ENCODE data around the gene MPHOSPH8. TPM values are rescaled to one million over a fixed set of nuclear protein-coding genes. Genes with fewer than 3 reads are reported as not detected.

MPHOSPH8 gene
- total RNA-seq, 1 donor from 2014 or later, result 22.9 TPM

- Mint-ChIP-seq H3K27me3 (ENCODE audit: low read depth, unreplicated experiment) (no peaks in the 10 kb centered on the region), H3K9me3 (ENCODE audit: unreplicated experiment) (no peaks in the 10 kb centered on the region), H3K4me3 (ENCODE audit: unreplicated experiment) (no peak overlapping the region), H3K4me1 (ENCODE audit: low read depth, unreplicated experiment) (no peaks in the 10 kb centered on the region), H3K27ac (ENCODE audit: unreplicated experiment) (no peak overlapping the region), H3K36me3 (ENCODE audit: low read depth, unreplicated experiment) (peaks cover 19% of the 10 kb centered on the region)
- Histone ChIP-seq H3K9me3 (ENCODE audit: insufficient read depth, low read depth, low read length) (no peaks in the 10 kb centered on the region), H3K27ac (ENCODE audit: low read depth, low read length) (no peak overlapping the region), H3K9ac (ENCODE audit: low read length) (no peak overlapping the region), H4K20me1 (ENCODE audit: insufficient read depth, low read length) (no peaks in the 10 kb centered on the region), H3K36me3 (ENCODE audit: insufficient read depth, low read length) (peaks cover 19% of the 10 kb centered on the region), H2AFZ (ENCODE audit: low read depth, low read length) (no peak overlapping the region), H3K4me2 (ENCODE audit: low read length) (no peak overlapping the region), H3K27me3 (ENCODE audit: insufficient read depth, low read length) (no peaks in the 10 kb centered on the region), H3K4me1 (ENCODE audit: insufficient read depth, low read length) (no peaks in the 10 kb centered on the region), H3K79me2 (ENCODE audit: insufficient read depth, low read length) (no peaks in the 10 kb centered on the region), H3K4me3 (ENCODE audit: insufficient read depth, low read depth, low read length) (no peak overlapping the region)
- no peak for DNase-seq (ENCODE audit: low read depth)
- TF ChIP-seq CTCF (IDR thresholded peaks at IDR 0.05; ENCODE audit: insufficient read depth, low read depth, low read length), result no peak
- TF ChIP-seq EZH2 (IDR thresholded peaks at IDR 0.05; ENCODE audit: insufficient read depth, low read length), result no peak
- no peak for FAIRE-seq
Observed at GRCh38 chr13:19661126-19661525, 27.7 kb downstream of the MPHOSPH8 start.

GRCh38 chr13:19661561-19661960 lies 28.1 kb downstream of the MPHOSPH8 start:
- Histone ChIP-seq H3K4me3 (ENCODE audit: insufficient read depth, low read depth, low read length) (no peak overlapping the region), H3K4me2 (ENCODE audit: low read length) (no peak overlapping the region), H3K4me1 (ENCODE audit: insufficient read depth, low read length) (no peaks in the 10 kb centered on the region), H3K27me3 (ENCODE audit: insufficient read depth, low read length) (no peaks in the 10 kb centered on the region), H2AFZ (ENCODE audit: low read depth, low read length) (no peak overlapping the region), H3K27ac (ENCODE audit: low read depth, low read length) (no peak overlapping the region), H4K20me1 (ENCODE audit: insufficient read depth, low read length) (no peaks in the 10 kb centered on the region), H3K36me3 (ENCODE audit: insufficient read depth, low read length) (peaks cover 22% of the 10 kb centered on the region), H3K9me3 (ENCODE audit: insufficient read depth, low read depth, low read length) (no peaks in the 10 kb centered on the region), H3K79me2 (ENCODE audit: insufficient read depth, low read length) (no peaks in the 10 kb centered on the region), H3K9ac (ENCODE audit: low read length) (no peak overlapping the region)
- FAIRE-seq (no peak), DNase-seq (ENCODE audit: low read depth) (no peak)
- Mint-ChIP-seq H3K36me3 (ENCODE audit: low read depth, unreplicated experiment) (peaks cover 19% of the 10 kb centered on the region), H3K27ac (ENCODE audit: unreplicated experiment) (no peak overlapping the region), H3K4me1 (ENCODE audit: low read depth, unreplicated experiment) (no peaks in the 10 kb centered on the region), H3K27me3 (ENCODE audit: low read depth, unreplicated experiment) (no peaks in the 10 kb centered on the region), H3K9me3 (ENCODE audit: unreplicated experiment) (no peaks in the 10 kb centered on the region), H3K4me3 (ENCODE audit: unreplicated experiment) (no peak overlapping the region)
- no peak for TF ChIP-seq CTCF (IDR thresholded peaks at IDR 0.05; ENCODE audit: insufficient read depth, low read depth, low read length)
- TF ChIP-seq EZH2 (IDR thresholded peaks at IDR 0.05; ENCODE audit: insufficient read depth, low read length), result no peak

GRCh38 chr13:19663416-19663979 lies 30.0 kb downstream of the MPHOSPH8 start:
- H3K4me3 ChIP-seq (ENCODE audit: insufficient read depth, low read depth, low read length), result no peak overlapping the region
- no peak overlapping the region for H3K4me2 ChIP-seq (ENCODE audit: low read length)
- no peaks in the 10 kb centered on the region for H3K9me3 Mint-ChIP-seq (ENCODE audit: unreplicated experiment)
- H2AFZ ChIP-seq (ENCODE audit: low read depth, low read length), result no peak overlapping the region
- peaks cover 2% of the 10 kb centered on the region for H3K4me1 Mint-ChIP-seq (ENCODE audit: low read depth, unreplicated experiment)
- FAIRE-seq (no peak), DNase-seq (ENCODE audit: low read depth) (no peak)
- no peak overlapping the region for H3K4me3 Mint-ChIP-seq (ENCODE audit: unreplicated experiment)
- TF ChIP-seq CTCF (IDR thresholded peaks at IDR 0.05; ENCODE audit: insufficient read depth, low read depth, low read length) (no peak), EZH2 (IDR thresholded peaks at IDR 0.05; ENCODE audit: insufficient read depth, low read length) (no peak)
- H3K27ac Mint-ChIP-seq (ENCODE audit: unreplicated experiment), result no peak overlapping the region
- H3K27me3 ChIP-seq (ENCODE audit: insufficient read depth, low read length), result no peaks in the 10 kb centered on the region
- no peaks in the 10 kb centered on the region for H3K27me3 Mint-ChIP-seq (ENCODE audit: low read depth, unreplicated experiment)
- no peaks in the 10 kb centered on the region for H3K9me3 ChIP-seq (ENCODE audit: insufficient read depth, low read depth, low read length)
- H3K36me3 Mint-ChIP-seq (ENCODE audit: low read depth, unreplicated experiment), result peaks cover 21% of the 10 kb centered on the region
- H3K36me3 ChIP-seq (ENCODE audit: insufficient read depth, low read length), result peaks cover 29% of the 10 kb centered on the region
- H3K4me1 ChIP-seq (ENCODE audit: insufficient read depth, low read length), result no peaks in the 10 kb centered on the region
- no peaks in the 10 kb centered on the region for H3K79me2 ChIP-seq (ENCODE audit: insufficient read depth, low read length)
- H3K9ac ChIP-seq (ENCODE audit: low read length), result no peak overlapping the region
- no peak overlapping the region for H3K27ac ChIP-seq (ENCODE audit: low read depth, low read length)
- H4K20me1 ChIP-seq (ENCODE audit: insufficient read depth, low read length), result no peaks in the 10 kb centered on the region
